IPS DF 6.9 (cell line): ENCODE measurements around the gene ABCA8.

ENCODE experiments used
- DNase-seq: peaks from one replicate; pipeline ENCODE4 v3.0.0-alpha.2; 2013; ENCODE audit warnings: low read depth, low spot score
- H3K27ac ChIP-seq: one replicate; pipeline ENCODE4 v1.5.1; 2013; ENCODE audit warnings: low read length, control low read depth
- H3K27me3 ChIP-seq: 2 replicates; pipeline ENCODE4 v1.6.1; 2013; ENCODE audit warnings: mild to moderate bottlenecking, low read length; ENCODE audit not compliant: control insufficient read depth, insufficient read depth
- H3K36me3 ChIP-seq: 2 replicates; pipeline ENCODE4 v1.6.1; 2013; ENCODE audit warnings: low read length; ENCODE audit not compliant: control insufficient read depth, insufficient read depth
- H3K4me1 ChIP-seq: 2 replicates; pipeline ENCODE4 v1.6.1; 2013; ENCODE audit warnings: low read length; ENCODE audit not compliant: control insufficient read depth, insufficient read depth
- H3K4me3 ChIP-seq: 2 replicates; pipeline ENCODE4 v1.5.1; 2013; ENCODE audit warnings: mild to moderate bottlenecking, low read length
- H3K9me3 ChIP-seq: 2 replicates; pipeline ENCODE4 v1.6.1; 2013; ENCODE audit warnings: low read length, inconsistent platforms; ENCODE audit not compliant: control insufficient read depth, insufficient read depth
- WGBS: extraction: QIAGEN DNeasy Blood & Tissue Kit; methylation state at CpG from one replicate; pipeline ENCODE4 v1.1.7; 2013; ENCODE audit warnings: mixed read lengths, missing lambda C conversion rate; ENCODE audit not compliant: insufficient read length, insufficient coverage; 5-methylcytosine and 5-hydroxymethylcytosine counted together

The ABCA8 gene

GRCh38 chr17:68868708-68869107, 86.5 kb downstream of the ABCA8 start:
- no peaks in the 10 kb centered on the region for H3K27me3 ChIP-seq
- no peaks in the 10 kb centered on the region for H3K36me3 ChIP-seq
- no peak overlapping the region for H3K27ac ChIP-seq
- no peak for DNase-seq
- no peaks in the 10 kb centered on the region for H3K4me1 ChIP-seq
- no peaks in the 10 kb centered on the region for H3K9me3 ChIP-seq
- WGBS, result no CpG with 5 or more reads among the region's 3 CpGs
- H3K4me3 ChIP-seq, result no peak overlapping the region

- Histone ChIP-seq H3K27ac (no peak overlapping the region), H3K4me1 (no peaks in the 10 kb centered on the region), H3K36me3 (no peaks in the 10 kb centered on the region), H3K27me3 (no peaks in the 10 kb centered on the region), H3K4me3 (no peak overlapping the region), H3K9me3 (no peaks in the 10 kb centered on the region)
- DNase-seq, result no peak
- no CpG with 5 or more reads among the region's 7 CpGs for WGBS
Observed at GRCh38 chr17:68867759-68868516, 87.3 kb downstream of the ABCA8 start.

DNA sequence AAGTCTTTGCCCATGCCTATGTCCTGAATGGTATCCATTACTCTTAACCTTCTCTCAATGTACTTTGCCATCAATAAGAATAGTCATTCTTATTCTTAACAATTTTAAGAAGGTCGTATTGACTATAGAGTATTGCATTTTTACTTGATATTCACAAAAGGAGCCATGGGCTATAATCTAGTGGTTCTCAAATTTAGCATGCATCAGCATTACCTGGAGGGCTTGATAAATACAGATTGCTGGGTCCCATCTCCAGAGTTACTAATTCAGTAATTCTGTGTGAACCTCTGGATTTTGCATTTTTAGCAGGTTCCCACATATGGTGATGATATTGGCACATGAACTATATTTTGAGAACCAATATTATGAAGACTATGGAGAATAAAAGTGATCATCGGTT, 89.6 kb downstream of the ABCA8 start:
- WGBS, result no CpG with 5 or more reads among the region's 2 CpGs
- H3K4me1 ChIP-seq, result no peaks in the 10 kb centered on the region
- no peak overlapping the region for H3K4me3 ChIP-seq
- no peak for DNase-seq
- no peaks in the 10 kb centered on the region for H3K27me3 ChIP-seq
- H3K9me3 ChIP-seq, result no peaks in the 10 kb centered on the region
- H3K27ac ChIP-seq, result no peak overlapping the region
- H3K36me3 ChIP-seq, result no peaks in the 10 kb centered on the region

DNA sequence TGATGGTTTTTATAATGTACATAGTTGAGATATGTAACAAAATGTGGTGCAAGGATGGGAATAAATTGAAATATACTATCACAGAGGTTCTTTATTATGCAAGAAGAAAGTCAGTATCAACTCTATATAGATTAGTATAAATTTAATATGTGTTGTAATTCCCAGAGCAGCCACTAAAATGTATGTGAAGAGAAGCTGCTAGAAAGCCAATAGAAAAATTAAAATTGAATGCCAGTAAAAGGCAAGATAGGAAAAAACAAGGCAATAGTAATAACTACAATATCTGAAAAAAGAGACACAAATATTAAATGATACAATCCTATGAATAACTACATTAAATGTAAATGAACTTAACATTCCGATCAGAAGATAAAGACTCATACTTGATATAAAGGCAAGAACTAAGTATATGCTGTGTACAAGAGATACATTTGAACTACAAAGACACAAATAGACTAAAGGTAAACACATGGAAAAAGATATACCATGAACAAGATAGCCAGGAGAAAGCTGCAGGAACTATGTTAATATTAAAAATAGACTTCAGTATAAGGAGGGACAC, 92.0 kb downstream of the ABCA8 start:
- no peak overlapping the region for H3K4me3 ChIP-seq
- H3K36me3 ChIP-seq, result no peaks in the 10 kb centered on the region
- H3K27me3 ChIP-seq, result no peaks in the 10 kb centered on the region
- H3K27ac ChIP-seq, result no peak overlapping the region
- no CpG with 5 or more reads among the region's 1 CpG for WGBS
- no peak for DNase-seq
- no peaks in the 10 kb centered on the region for H3K4me1 ChIP-seq
- H3K9me3 ChIP-seq, result no peaks in the 10 kb centered on the region

DNA sequence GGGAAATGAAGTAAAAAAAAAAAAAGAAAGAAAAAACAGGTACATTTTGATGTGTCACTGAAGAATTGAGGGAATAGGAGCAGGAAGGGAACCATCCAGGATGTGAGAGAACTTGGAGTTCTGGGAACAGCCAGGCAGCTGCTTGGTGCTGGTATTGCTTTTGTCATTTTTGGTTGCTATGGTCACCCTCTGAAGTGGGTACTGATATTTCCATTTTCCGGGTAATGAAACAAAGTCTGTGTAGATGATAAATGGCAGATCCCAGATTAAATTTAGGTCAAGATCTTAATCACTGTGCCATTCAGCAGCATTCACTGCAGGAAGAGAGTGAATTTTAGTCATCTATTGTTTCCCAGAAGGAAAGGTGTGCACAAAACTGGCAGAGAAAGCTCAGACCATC, 93.6 kb downstream of the ABCA8 start:
- no peak for DNase-seq
- Histone ChIP-seq H3K4me3 (no peak overlapping the region), H3K9me3 (no peaks in the 10 kb centered on the region), H3K27ac (no peak overlapping the region), H3K27me3 (no peaks in the 10 kb centered on the region), H3K4me1 (no peaks in the 10 kb centered on the region), H3K36me3 (no peaks in the 10 kb centered on the region)
- no CpG with 5 or more reads among the region's 1 CpG for WGBS

DNA sequence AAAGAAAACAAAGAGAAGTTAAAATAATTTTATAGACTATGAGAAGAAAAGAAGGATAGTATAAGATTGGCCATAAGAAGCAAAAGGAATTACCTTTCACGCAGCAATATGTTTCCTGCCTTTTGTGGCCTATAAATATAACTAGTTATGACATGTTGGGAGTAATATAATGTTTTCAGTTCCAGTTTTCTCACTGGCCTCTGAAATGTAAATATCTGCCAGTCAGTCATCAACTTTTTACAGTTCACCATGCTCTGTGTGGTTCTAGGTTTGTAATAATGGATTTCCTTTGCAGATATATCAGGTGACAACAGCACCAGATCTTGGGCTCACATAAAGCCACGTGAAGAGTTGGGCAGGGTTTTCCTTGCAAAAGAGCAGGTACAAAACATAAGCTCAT, 94.3 kb downstream of the ABCA8 start:
- Histone ChIP-seq H3K27ac (no peak overlapping the region), H3K4me1 (no peaks in the 10 kb centered on the region), H3K4me3 (no peak overlapping the region), H3K36me3 (no peaks in the 10 kb centered on the region), H3K27me3 (no peaks in the 10 kb centered on the region), H3K9me3 (no peaks in the 10 kb centered on the region)
- WGBS, result no CpG with 5 or more reads among the region's 2 CpGs
- DNase-seq, result no peak

GRCh38 chr17:68854452-68854851, 100.7 kb downstream of the ABCA8 start:
- Histone ChIP-seq H3K4me3 (no peak overlapping the region), H3K27me3 (no peaks in the 10 kb centered on the region), H3K36me3 (no peaks in the 10 kb centered on the region), H3K4me1 (no peaks in the 10 kb centered on the region), H3K27ac (no peak overlapping the region), H3K9me3 (no peaks in the 10 kb centered on the region)
- no CpG with 5 or more reads among the region's 1 CpG for WGBS
- no peak for DNase-seq

DNA sequence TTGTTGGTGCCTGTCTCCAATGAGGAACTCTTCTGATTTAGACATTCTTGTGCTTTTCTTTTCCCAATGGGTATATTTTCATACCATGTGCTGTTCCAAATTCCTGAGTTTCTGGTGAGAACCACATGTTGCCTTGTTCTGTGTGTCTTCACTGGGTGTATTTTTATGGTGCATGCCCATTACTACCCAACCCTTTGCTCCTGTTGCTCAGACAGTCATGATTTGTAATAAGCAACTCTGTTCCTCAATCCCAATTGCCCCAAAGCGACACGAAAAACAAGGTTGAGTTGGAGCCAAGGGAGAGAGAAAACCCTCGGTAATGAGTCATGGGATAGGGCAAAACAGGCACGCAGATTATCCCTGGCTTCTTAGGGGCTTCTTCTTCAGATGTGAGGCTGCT, 101.8 kb downstream of the ABCA8 start:
- H3K27ac ChIP-seq, result no peak overlapping the region
- no peaks in the 10 kb centered on the region for H3K9me3 ChIP-seq
- H3K36me3 ChIP-seq, result no peaks in the 10 kb centered on the region
- no peak for DNase-seq
- no peak overlapping the region for H3K4me3 ChIP-seq
- WGBS, result no CpG with 5 or more reads among the region's 4 CpGs
- no peaks in the 10 kb centered on the region for H3K27me3 ChIP-seq
- no peaks in the 10 kb centered on the region for H3K4me1 ChIP-seq

DNA sequence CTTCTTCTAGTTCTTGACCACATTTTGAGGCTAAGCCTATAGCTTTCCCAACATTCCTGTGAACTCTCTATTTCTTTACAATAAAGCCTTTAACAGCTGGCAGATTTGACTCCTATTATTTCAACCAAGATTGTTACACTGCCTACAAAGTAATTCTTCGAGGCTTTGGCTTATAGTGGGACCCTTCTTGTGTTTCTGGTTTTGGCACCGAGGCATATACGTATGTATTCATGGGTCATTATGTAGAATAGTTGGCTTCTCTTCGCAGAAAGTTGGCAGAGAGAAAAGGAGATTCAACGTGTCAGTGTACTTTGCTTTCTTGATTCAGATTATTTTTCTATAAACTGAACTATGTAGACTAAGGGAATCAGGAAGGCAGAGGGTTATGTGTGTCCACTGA, 102.2 kb downstream of the ABCA8 start:
- WGBS, result no CpG with 5 or more reads among the region's 5 CpGs
- no peak overlapping the region for H3K4me3 ChIP-seq
- H3K36me3 ChIP-seq, result no peaks in the 10 kb centered on the region
- no peaks in the 10 kb centered on the region for H3K27me3 ChIP-seq
- no peaks in the 10 kb centered on the region for H3K4me1 ChIP-seq
- DNase-seq, result no peak
- no peak overlapping the region for H3K27ac ChIP-seq
- H3K9me3 ChIP-seq, result no peaks in the 10 kb centered on the region

- WGBS, result no CpG with 5 or more reads among the region's 1 CpG
- H3K27ac ChIP-seq, result no peak overlapping the region
- H3K9me3 ChIP-seq, result no peaks in the 10 kb centered on the region
- H3K36me3 ChIP-seq, result no peaks in the 10 kb centered on the region
- no peak for DNase-seq
- no peaks in the 10 kb centered on the region for H3K4me1 ChIP-seq
- H3K4me3 ChIP-seq, result no peak overlapping the region
- no peaks in the 10 kb centered on the region for H3K27me3 ChIP-seq
Observed at GRCh38 chr17:68851890-68852289, 103.3 kb downstream of the ABCA8 start.
